Smooth muscle cell (in vitro differentiated cells): ENCODE measurements around the gene RTRAF. TPM values are rescaled to one million over a fixed set of nuclear protein-coding genes. Genes with fewer than 3 reads are reported as not detected.
A peak's percentile ranks its signal among the peaks of the same experiment; 100 is the strongest.

Experiments used
- DNase-seq: peaks from one replicate; lab custom pipeline; 2025; ENCODE audit not compliant: unreplicated experiment; lab: John Stamatoyannopoulos, UW
- H2AFZ ChIP-seq: fragments of 200-600 bp; sonication (generic); 2 replicates; pipeline ENCODE4 v1.6.0; 2016; ENCODE audit warnings: antibody characterized with exemption, low read depth, mild to moderate bottlenecking
- H3F3A ChIP-seq: fragments of 200-600 bp; sonication (generic); 2 replicates; pipeline ENCODE4 v1.6.0; 2017; ENCODE audit warnings: antibody characterized with exemption, low read depth
- H3K27ac ChIP-seq: fragments of 200-600 bp; sonication (generic); 2 replicates; pipeline ENCODE4 v1.5.1; 2016; ENCODE audit warnings: low read depth, mild to moderate bottlenecking
- H3K27me3 ChIP-seq: fragments of 200-600 bp; sonication (generic); 2 replicates; pipeline ENCODE4 v1.6.1; 2016; ENCODE audit warnings: low read depth, mild to moderate bottlenecking
- H3K36me3 ChIP-seq: fragments of 200-600 bp; sonication (generic); 2 replicates; pipeline ENCODE4 v1.5.1; 2016; ENCODE audit warnings: low read depth
- H3K4me1 ChIP-seq: fragments of 200-600 bp; sonication (generic); 2 replicates; pipeline ENCODE4 v1.5.1; 2016; ENCODE audit warnings: low read depth
- H3K4me2 ChIP-seq: fragments of 200-600 bp; sonication (generic); 2 replicates; pipeline ENCODE4 v1.6.0; 2016; ENCODE audit warnings: mild to moderate bottlenecking
- H3K4me3 ChIP-seq: fragments of 200-600 bp; sonication (generic); 2 replicates; pipeline ENCODE4 v1.5.1; 2016; ENCODE audit warnings: mild to moderate bottlenecking
- H3K79me2 ChIP-seq: fragments of 200-600 bp; sonication (generic); 2 replicates; pipeline ENCODE4 v1.6.0; 2016; ENCODE audit warnings: low read depth, mild to moderate bottlenecking
- H3K9ac ChIP-seq: fragments of 200-600 bp; sonication (generic); 2 replicates; pipeline ENCODE4 v1.6.0; 2016; ENCODE audit warnings: low read depth
- H3K9me3 ChIP-seq: fragments of 200-600 bp; sonication (generic); replicated peaks from 2 replicates; pipeline ENCODE4 v1.5.1; 2016; ENCODE audit warnings: low read depth
- H4K20me1 ChIP-seq: fragments of 200-600 bp; sonication (generic); 2 replicates; pipeline ENCODE4 v1.6.0; 2016; ENCODE audit warnings: low read depth
- CTCF ChIP-seq: fragments of 200-600 bp; sonication (generic); IDR thresholded peaks from 2 replicates; pipeline ENCODE4 v1.5.1; 2017; ENCODE audit warnings: borderline replicate concordance, mild to moderate bottlenecking, antibody characterized with exemption; ENCODE audit not compliant: insufficient read depth, poor library complexity, severe bottlenecking
- WGBS: methylation state at CpG from one replicate; pipeline ENCODE4 v1.1.7; 2016; ENCODE audit warnings: low lambda C conversion rate; 5-methylcytosine and 5-hydroxymethylcytosine counted together
- polyA plus RNA-seq: library from polyadenylated mRNA; unstranded; fragments of >200 nt; fragmentation: Nextera tagmentation; extraction: Ambion mirVana; gene quantifications from 2 replicates; pipeline ENCODE4 v1.2.1, GENCODE V29; 2016
- total RNA-seq: library from RNA; depleted of rRNA; stranded (reverse); fragments of >200 nt; gene quantifications from 2 replicates; pipeline ENCODE4 v1.2.3, GENCODE V29; 2014

RTRAF gene
- total and polyA plus RNA-seq, 2 experiments from 2014 or later = 163 to 218 TPM

GRCh38 chr14:51963286-51963685 lies 26.1 kb upstream of the RTRAF start:
- DNase-seq = no peak
- no peak overlapping the region for H3K9ac ChIP-seq
- 68% methylated on average over 4 of the region's 4 CpGs for WGBS
- H3K36me3 ChIP-seq = peaks cover 3% of the 10 kb centered on the region
- peaks cover 13% of the 10 kb centered on the region for H3K4me1 ChIP-seq
- peak overlapping the region; percentile 45 for H3K4me2 ChIP-seq
- peaks cover 5% of the 10 kb centered on the region for H3F3A ChIP-seq
- H3K4me3 ChIP-seq = peak overlapping the region; percentile 12
- peaks cover 11% of the 10 kb centered on the region for H4K20me1 ChIP-seq
- H3K79me2 ChIP-seq = peaks cover 5% of the 10 kb centered on the region
- H2AFZ ChIP-seq = no peak overlapping the region
- no peaks in the 10 kb centered on the region for H3K27me3 ChIP-seq
- H3K9me3 ChIP-seq = no peaks in the 10 kb centered on the region
- H3K27ac ChIP-seq = peak overlapping the region; percentile 22
- TF ChIP-seq CTCF = no peak

- Histone ChIP-seq H3K27me3 (no peaks in the 10 kb centered on the region), H3K4me1 (peaks cover under 1% of the 10 kb centered on the region), H3K4me2 (no peak overlapping the region), H3K9me3 (no peaks in the 10 kb centered on the region), H2AFZ (no peak overlapping the region), H3K27ac (no peak overlapping the region), H3F3A (no peaks in the 10 kb centered on the region), H4K20me1 (peaks cover 3% of the 10 kb centered on the region), H3K36me3 (no peaks in the 10 kb centered on the region), H3K4me3 (no peak overlapping the region), H3K79me2 (peaks cover 5% of the 10 kb centered on the region), H3K9ac (no peak overlapping the region)
- DNase-seq = no peak
- WGBS = 72% methylated on average over 2 of the region's 2 CpGs
- no peak for TF ChIP-seq CTCF
Measured at GRCh38 chr14:51967521-51967920, 21.8 kb upstream of the RTRAF start.

- TF ChIP-seq CTCF = no peak
- Histone ChIP-seq H3K4me1 (no peaks in the 10 kb centered on the region), H2AFZ (no peak overlapping the region), H3K79me2 (no peaks in the 10 kb centered on the region), H3K9ac (no peak overlapping the region), H3F3A (no peaks in the 10 kb centered on the region), H4K20me1 (no peaks in the 10 kb centered on the region), H3K4me2 (no peak overlapping the region), H3K27ac (no peak overlapping the region), H3K36me3 (no peaks in the 10 kb centered on the region), H3K4me3 (no peak overlapping the region), H3K9me3 (no peaks in the 10 kb centered on the region), H3K27me3 (no peaks in the 10 kb centered on the region)
- DNase-seq = no peak
- WGBS = 81% methylated on average over 6 of the region's 6 CpGs
Measured at GRCh38 chr14:51969852-51970540, 19.4 kb upstream of the RTRAF start.

- Histone ChIP-seq H4K20me1 (no peaks in the 10 kb centered on the region), H3F3A (peaks cover 6% of the 10 kb centered on the region), H3K9ac (no peak overlapping the region), H3K4me2 (no peak overlapping the region), H2AFZ (no peak overlapping the region), H3K36me3 (no peaks in the 10 kb centered on the region), H3K27me3 (no peaks in the 10 kb centered on the region), H3K9me3 (no peaks in the 10 kb centered on the region), H3K4me1 (no peaks in the 10 kb centered on the region), H3K4me3 (no peak overlapping the region), H3K79me2 (no peaks in the 10 kb centered on the region), H3K27ac (no peak overlapping the region)
- no peak for DNase-seq
- 92% methylated on average over 7 of the region's 7 CpGs for WGBS
- TF ChIP-seq CTCF = no peak
Measured at GRCh38 chr14:51972566-51972965, 16.8 kb upstream of the RTRAF start.
